HCT116 (cell line): Measurements from ENCODE around the gene AOPEP. TPM values are rescaled to one million over a fixed set of nuclear protein-coding genes. Genes with fewer than 3 reads are reported as not detected.

ENCODE experiments used
- ATAC-seq: fragments of 200-7000 bp; cut with Tn5 transposase; 2 replicates; pipeline ENCODE4 v1.9.1; 2020; ENCODE audit warnings: mild to moderate bottlenecking, moderate library complexity
- BruUV-seq: library from RNA; stranded (reverse); fragments of 400-500 nt; replicated peaks from 2 replicates; lab custom pipeline; 2021; lab: Mats Ljungman, UMichigan
- CTCF ChIA-PET: fragments of 300-600 bp; sonication (Branson Sonifier 250); formaldehyde crosslinking; loops from one replicate; lab custom pipeline; 2021; ENCODE audit warnings: antibody characterized with exemption; lab: Charles Lee
- POLR2A ChIA-PET: fragments of 300-600, 350-600 bp; sonication (Branson Sonifier 250); formaldehyde crosslinking; loops from one replicate; lab custom pipeline; 2021; ENCODE audit warnings: antibody characterized with exemption; lab: Charles Lee
- RAD21 ChIA-PET, 2 experiments: fragments of 300-600 bp; sonication (Branson Sonifier 250); formaldehyde crosslinking; loops; one replicate each; lab custom pipeline; 2023; ENCODE audit warnings: low total read pairs in 2 of 2; ENCODE audit not compliant: uncharacterized antibody in 2 of 2, unreplicated experiment in 2 of 2, low non-redundant PET in 1 of 2; lab: Charles Lee
- DNase-seq: peaks from one replicate; pipeline ENCODE4 v3.0.0-alpha.2; 2010; ENCODE audit warnings: low read depth, low spot score
- H2AFZ ChIP-seq: fragments of 200-600 bp; shearing (Covaris generic), sonication (generic); 2 replicates; pipeline ENCODE4 v1.6.1; 2017; ENCODE audit warnings: low read depth, mixed run types, mixed read lengths, antibody characterized with exemption, low read length; ENCODE audit not compliant: poor library complexity, severe bottlenecking
- H3K27ac ChIP-seq: 2 replicates; pipeline ENCODE4 v1.5.1; 2012; ENCODE audit warnings: low read depth, low read length
- H3K27me3 ChIP-seq: fragments of 200-600 bp; sonication (generic); 2 replicates; pipeline ENCODE4 v1.6.1; 2016; ENCODE audit warnings: mixed run types, low read length, mixed read lengths; ENCODE audit not compliant: insufficient read depth
- H3K36me3 ChIP-seq, 2 experiments: fragments of 200-500 bp in 1 of 2; fragments of 200-600 bp in 1 of 2; sonication (Bioruptor generic) in 1 of 2; sonication (generic) in 1 of 2; 2 replicates each; pipeline versions ENCODE4 v1.5.1 to v1.6.1; 2014 to 2016; ENCODE audit warnings: low read length in 2 of 2, inconsistent platforms in 1 of 2, mixed read lengths in 1 of 2, mixed run types in 1 of 2; ENCODE audit not compliant: insufficient read depth in 2 of 2, control insufficient read depth in 1 of 2
- H3K4me1 ChIP-seq, 2 experiments: fragments of 200-600 bp in 1 of 2; sonication (generic) in 1 of 2; 2 replicates each; pipeline versions ENCODE4 v1.5.1 to v1.6.1; 2012 to 2017; ENCODE audit warnings: low read length in 2 of 2, inconsistent platforms in 1 of 2, mild to moderate bottlenecking in 1 of 2, mixed read lengths in 1 of 2, mixed run types in 1 of 2, moderate library complexity in 1 of 2; ENCODE audit not compliant: insufficient read depth in 2 of 2, control insufficient read depth in 1 of 2
- H3K4me2 ChIP-seq: fragments of 200-600 bp; sonication (generic); 2 replicates; pipeline ENCODE4 v1.6.1; 2017; ENCODE audit warnings: mixed run types, low read length, mixed read lengths
- H3K4me3 ChIP-seq, 2 experiments: fragments of 200-600 bp in 1 of 2; sonication (generic) in 1 of 2; replicated peaks in 1 of 2; 2 replicates each; pipeline ENCODE4 v1.5.1; 2011 to 2016; ENCODE audit warnings: low read length in 2 of 2, control low read depth in 1 of 2, low read depth in 1 of 2, mild to moderate bottlenecking in 1 of 2, mixed read lengths in 1 of 2, mixed run types in 1 of 2
- H3K79me2 ChIP-seq: fragments of 200-600 bp; sonication (generic); 2 replicates; pipeline ENCODE4 v1.6.1; 2017; ENCODE audit warnings: mild to moderate bottlenecking, mixed run types, low read length, moderate library complexity, mixed read lengths; ENCODE audit not compliant: insufficient read depth
- H3K9ac ChIP-seq: fragments of 200-600 bp; sonication (generic); 2 replicates; pipeline ENCODE4 v1.6.1; 2016; ENCODE audit warnings: low read length, mixed read lengths
- H3K9me2 ChIP-seq: fragments of 200-600 bp; sonication (generic), shearing (Covaris generic); 2 replicates; pipeline ENCODE4 v1.6.1; 2017; ENCODE audit warnings: mixed run types, mild to moderate bottlenecking, moderate library complexity; ENCODE audit not compliant: insufficient read depth
- H3K9me3 ChIP-seq, 2 experiments: fragments of 200-500 bp in 1 of 2; fragments of 200-600 bp in 1 of 2; sonication (Bioruptor generic) in 1 of 2; sonication (generic) in 1 of 2; 2 replicates each; pipeline ENCODE4 v1.6.1; 2014 to 2017; ENCODE audit warnings: low read length in 2 of 2, mixed read lengths in 2 of 2, inconsistent platforms in 1 of 2, low read depth in 1 of 2, mild to moderate bottlenecking in 1 of 2, mixed run types in 1 of 2, moderate library complexity in 1 of 2; ENCODE audit not compliant: control insufficient read depth in 1 of 2, insufficient read depth in 1 of 2
- H4K20me1 ChIP-seq: fragments of 200-600 bp; sonication (generic), shearing (Covaris generic); 2 replicates; pipeline ENCODE4 v1.6.1; 2017; ENCODE audit warnings: mixed run types, mild to moderate bottlenecking, moderate library complexity; ENCODE audit not compliant: insufficient read depth
- EGR1 ChIP-seq: IDR thresholded peaks from 2 replicates; pipeline ENCODE4 v1.6.1; 2012; ENCODE audit warnings: low read depth
- ELF1 ChIP-seq: IDR thresholded peaks from 2 replicates; pipeline ENCODE4 v1.6.1; 2012; ENCODE audit warnings: low read depth, borderline replicate concordance
- FOSL1 ChIP-seq: IDR thresholded peaks from 2 replicates; pipeline ENCODE4 v1.6.1; 2012; ENCODE audit warnings: low read depth
- JUND ChIP-seq: IDR thresholded peaks from 2 replicates; pipeline ENCODE4 v1.6.1; 2012
- POLR2A ChIP-seq: IDR thresholded peaks from 2 replicates; pipeline ENCODE4 v1.7.0; 2011; ENCODE audit warnings: borderline replicate concordance; ENCODE audit not compliant: insufficient read depth, insufficient read length; ENCODE audit errors: extremely low read depth
- POLR2AphosphoS5 ChIP-seq: IDR thresholded peaks from 2 replicates; pipeline ENCODE4 v1.6.1; 2011; ENCODE audit warnings: mild to moderate bottlenecking, low read depth, low read length, moderate library complexity
- SIN3A ChIP-seq: IDR thresholded peaks from 2 replicates; pipeline ENCODE4 v1.6.1; 2012; ENCODE audit warnings: low read depth
- SP1 ChIP-seq: IDR thresholded peaks from 2 replicates; pipeline ENCODE4 v1.6.1; 2012; ENCODE audit warnings: low read depth
- SRF ChIP-seq: IDR thresholded peaks from 2 replicates; pipeline ENCODE4 v1.6.1; 2012; ENCODE audit warnings: low read depth
- ZFX ChIP-seq: fragments of 450-650 bp; IDR thresholded peaks from 2 replicates; pipeline ENCODE4 v1.6.1; 2017
- intact Hi-C: fragments of 100-400 bp; cut with micrococcal nuclease; formaldehyde crosslinking; loops from 2 replicates; pipeline ENCODE4 v1.10.0; 2022
- total RNA-seq: library from RNA; stranded (reverse); gene quantifications from one replicate; pipeline ENCODE4 v1.2.1, GENCODE V29; 2021; ENCODE audit not compliant: unreplicated experiment
- TF ChIP-seq, protein P1 (sequence below): IDR thresholded peaks from 2 replicates; pipeline ENCODE4 v1.6.1; 2012
- TF ChIP-seq, protein P2 (sequence below): IDR thresholded peaks from 2 replicates; pipeline ENCODE4 v1.6.1; 2011; ENCODE audit warnings: mild to moderate bottlenecking, low read length, moderate library complexity; ENCODE audit not compliant: insufficient replicate concordance; ENCODE audit errors: extremely low read depth
- TF ChIP-seq, protein P3 (sequence below), 3 experiments: fragments of 200-600 bp in 1 of 3; sonication (generic) in 1 of 3; IDR thresholded peaks in 2 of 3; conservative IDR thresholded peaks in 1 of 3; 2 replicates each; pipeline ENCODE4 v1.5.1; 2012 to 2017; ENCODE audit warnings: low read depth in 2 of 3, low read length in 2 of 3, antibody characterized with exemption in 1 of 3, borderline replicate concordance in 1 of 3, control low read depth in 1 of 3, mild to moderate bottlenecking in 1 of 3, mixed read lengths in 1 of 3, mixed run types in 1 of 3, moderate library complexity in 1 of 3; ENCODE audit not compliant: insufficient read depth in 1 of 3
- TF ChIP-seq, protein P4 (sequence below): IDR thresholded peaks from 2 replicates; pipeline ENCODE4 v1.6.1; 2012; ENCODE audit warnings: low read depth

AOPEP gene
- total RNA-seq, 1 experiment from 2014 or later, result 15.1 TPM

DNA sequence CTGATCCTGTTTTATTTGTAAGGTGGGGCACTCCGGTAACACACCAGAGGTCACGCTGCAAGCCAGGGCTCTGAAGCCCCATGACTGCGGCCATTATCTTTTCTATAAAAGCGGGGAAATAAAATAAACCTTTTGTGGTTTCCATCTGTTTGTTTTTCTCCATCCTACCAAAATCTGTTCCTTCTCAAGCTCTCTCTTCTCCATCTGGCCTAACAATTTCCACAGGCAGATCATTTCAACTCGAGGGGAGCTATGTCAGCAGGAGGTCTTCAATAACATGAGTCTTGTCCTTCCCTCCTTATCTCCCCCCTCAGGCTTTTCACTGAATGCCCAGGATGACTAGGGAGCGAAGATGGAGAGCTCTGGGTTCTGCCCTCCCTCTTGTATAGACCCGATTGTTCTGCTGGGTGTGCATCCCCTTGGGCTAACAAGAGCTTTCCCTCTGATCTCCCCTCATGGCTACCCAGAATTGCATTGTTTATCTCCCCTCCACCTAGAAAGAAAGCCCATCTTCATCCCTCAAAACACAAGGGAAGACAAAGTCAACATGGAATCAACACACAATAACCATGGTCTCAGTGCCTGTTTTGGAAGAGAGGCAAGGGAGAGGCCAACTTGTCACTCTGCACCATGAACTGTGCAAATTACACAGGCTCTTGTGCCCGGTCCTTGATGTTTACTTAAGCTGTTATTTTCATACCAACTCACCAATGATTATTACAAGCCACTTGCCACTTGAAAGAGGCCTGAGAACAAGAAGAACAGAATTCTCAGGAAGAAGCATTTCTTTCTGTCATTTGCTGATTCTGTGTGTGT, 403.2 kb downstream of the AOPEP start:
- Histone ChIP-seq H3K4me3 (no peak overlapping the region), H3K4me2 (no peak overlapping the region), H3K79me2 (no peaks in the 10 kb centered on the region), H4K20me1 (no peaks in the 10 kb centered on the region), H3K9ac (no peak overlapping the region), H3K36me3 (no peaks in the 10 kb centered on the region), H3K27ac (no peak overlapping the region), H3K9me2 (no peaks in the 10 kb centered on the region), H3K9me3 (no peaks in the 10 kb centered on the region), H2AFZ (no peak overlapping the region), H3K27me3 (no peaks in the 10 kb centered on the region), H3K4me1 (no peaks in the 10 kb centered on the region)
- intact Hi-C loops, result loop anchor here (2.0 to 10.0 kb wide), 2 partner anchors 347 to 575 kb away; partner anchors contain the start of gene PCAT7
- ATAC-seq, result no peak
- ChIA-PET CTCF (interaction anchor here (1.0 to 8.1 kb wide), 8 partner anchors 11 to 575 kb away, joined by 3 to 158 read pairs (median 14); partner anchors contain the start of gene PCAT7), RAD21 (interaction anchor here (1.3 kb wide), 2 partner anchors 448 kb away, joined by 3 to 5 read pairs; no protein-coding TSS in a partner anchor), POLR2A (no interaction called here)
- no peak for DNase-seq
- no TSS peak for BruUV-seq
- TF ChIP-seq, protein P1, sequence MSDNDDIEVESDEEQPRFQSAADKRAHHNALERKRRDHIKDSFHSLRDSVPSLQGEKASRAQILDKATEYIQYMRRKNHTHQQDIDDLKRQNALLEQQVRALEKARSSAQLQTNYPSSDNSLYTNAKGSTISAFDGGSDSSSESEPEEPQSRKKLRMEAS, result no peak
- TF ChIP-seq, protein P2, sequence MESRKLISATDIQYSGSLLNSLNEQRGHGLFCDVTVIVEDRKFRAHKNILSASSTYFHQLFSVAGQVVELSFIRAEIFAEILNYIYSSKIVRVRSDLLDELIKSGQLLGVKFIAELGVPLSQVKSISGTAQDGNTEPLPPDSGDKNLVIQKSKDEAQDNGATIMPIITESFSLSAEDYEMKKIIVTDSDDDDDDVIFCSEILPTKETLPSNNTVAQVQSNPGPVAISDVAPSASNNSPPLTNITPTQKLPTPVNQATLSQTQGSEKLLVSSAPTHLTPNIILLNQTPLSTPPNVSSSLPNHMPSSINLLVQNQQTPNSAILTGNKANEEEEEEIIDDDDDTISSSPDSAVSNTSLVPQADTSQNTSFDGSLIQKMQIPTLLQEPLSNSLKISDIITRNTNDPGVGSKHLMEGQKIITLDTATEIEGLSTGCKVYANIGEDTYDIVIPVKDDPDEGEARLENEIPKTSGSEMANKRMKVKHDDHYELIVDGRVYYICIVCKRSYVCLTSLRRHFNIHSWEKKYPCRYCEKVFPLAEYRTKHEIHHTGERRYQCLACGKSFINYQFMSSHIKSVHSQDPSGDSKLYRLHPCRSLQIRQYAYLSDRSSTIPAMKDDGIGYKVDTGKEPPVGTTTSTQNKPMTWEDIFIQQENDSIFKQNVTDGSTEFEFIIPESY, result no peak
- no peak for TF ChIP-seq SRF
- TF ChIP-seq FOSL1, result no peak
- no peak for TF ChIP-seq POLR2AphosphoS5
- TF ChIP-seq, protein P3, sequence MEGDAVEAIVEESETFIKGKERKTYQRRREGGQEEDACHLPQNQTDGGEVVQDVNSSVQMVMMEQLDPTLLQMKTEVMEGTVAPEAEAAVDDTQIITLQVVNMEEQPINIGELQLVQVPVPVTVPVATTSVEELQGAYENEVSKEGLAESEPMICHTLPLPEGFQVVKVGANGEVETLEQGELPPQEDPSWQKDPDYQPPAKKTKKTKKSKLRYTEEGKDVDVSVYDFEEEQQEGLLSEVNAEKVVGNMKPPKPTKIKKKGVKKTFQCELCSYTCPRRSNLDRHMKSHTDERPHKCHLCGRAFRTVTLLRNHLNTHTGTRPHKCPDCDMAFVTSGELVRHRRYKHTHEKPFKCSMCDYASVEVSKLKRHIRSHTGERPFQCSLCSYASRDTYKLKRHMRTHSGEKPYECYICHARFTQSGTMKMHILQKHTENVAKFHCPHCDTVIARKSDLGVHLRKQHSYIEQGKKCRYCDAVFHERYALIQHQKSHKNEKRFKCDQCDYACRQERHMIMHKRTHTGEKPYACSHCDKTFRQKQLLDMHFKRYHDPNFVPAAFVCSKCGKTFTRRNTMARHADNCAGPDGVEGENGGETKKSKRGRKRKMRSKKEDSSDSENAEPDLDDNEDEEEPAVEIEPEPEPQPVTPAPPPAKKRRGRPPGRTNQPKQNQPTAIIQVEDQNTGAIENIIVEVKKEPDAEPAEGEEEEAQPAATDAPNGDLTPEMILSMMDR (IDR thresholded peaks at IDR 0.05 in 2 of 3, conservative IDR thresholded peaks at IDR 0.05 in 1 of 3; ENCODE audit: borderline replicate concordance in 1 of 3, insufficient read depth in 1 of 3, low read depth in 2 of 3, low read length in 2 of 3), result no peak
- TF ChIP-seq ZFX, result no peak
- TF ChIP-seq, protein P4, sequence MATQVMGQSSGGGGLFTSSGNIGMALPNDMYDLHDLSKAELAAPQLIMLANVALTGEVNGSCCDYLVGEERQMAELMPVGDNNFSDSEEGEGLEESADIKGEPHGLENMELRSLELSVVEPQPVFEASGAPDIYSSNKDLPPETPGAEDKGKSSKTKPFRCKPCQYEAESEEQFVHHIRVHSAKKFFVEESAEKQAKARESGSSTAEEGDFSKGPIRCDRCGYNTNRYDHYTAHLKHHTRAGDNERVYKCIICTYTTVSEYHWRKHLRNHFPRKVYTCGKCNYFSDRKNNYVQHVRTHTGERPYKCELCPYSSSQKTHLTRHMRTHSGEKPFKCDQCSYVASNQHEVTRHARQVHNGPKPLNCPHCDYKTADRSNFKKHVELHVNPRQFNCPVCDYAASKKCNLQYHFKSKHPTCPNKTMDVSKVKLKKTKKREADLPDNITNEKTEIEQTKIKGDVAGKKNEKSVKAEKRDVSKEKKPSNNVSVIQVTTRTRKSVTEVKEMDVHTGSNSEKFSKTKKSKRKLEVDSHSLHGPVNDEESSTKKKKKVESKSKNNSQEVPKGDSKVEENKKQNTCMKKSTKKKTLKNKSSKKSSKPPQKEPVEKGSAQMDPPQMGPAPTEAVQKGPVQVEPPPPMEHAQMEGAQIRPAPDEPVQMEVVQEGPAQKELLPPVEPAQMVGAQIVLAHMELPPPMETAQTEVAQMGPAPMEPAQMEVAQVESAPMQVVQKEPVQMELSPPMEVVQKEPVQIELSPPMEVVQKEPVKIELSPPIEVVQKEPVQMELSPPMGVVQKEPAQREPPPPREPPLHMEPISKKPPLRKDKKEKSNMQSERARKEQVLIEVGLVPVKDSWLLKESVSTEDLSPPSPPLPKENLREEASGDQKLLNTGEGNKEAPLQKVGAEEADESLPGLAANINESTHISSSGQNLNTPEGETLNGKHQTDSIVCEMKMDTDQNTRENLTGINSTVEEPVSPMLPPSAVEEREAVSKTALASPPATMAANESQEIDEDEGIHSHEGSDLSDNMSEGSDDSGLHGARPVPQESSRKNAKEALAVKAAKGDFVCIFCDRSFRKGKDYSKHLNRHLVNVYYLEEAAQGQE, result no peak
- no peak for TF ChIP-seq POLR2A
- no peak for TF ChIP-seq SIN3A
- no peak for TF ChIP-seq ELF1
- TF ChIP-seq JUND, result no peak
- no peak for TF ChIP-seq SP1
- no peak for TF ChIP-seq EGR1
